ENCODE measurements around the gene TTLL12.

TTLL12 gene

GRCh38 chr22:43213962-43214361 is 27.0 kb upstream of the TTLL12 start:
- no peak for DNase-seq (ENCODE audit: low read depth, low spot score)

GRCh38 chr22:43213051-43213450 is 26.1 kb upstream of the TTLL12 start:
- no peak for DNase-seq (ENCODE audit: low read depth, low spot score)

- DNase-seq (ENCODE audit: low read depth, low spot score): no peak
Measured at GRCh38 chr22:43212434-43212952, 25.6 kb upstream of the TTLL12 start.

GRCh38 chr22:43211941-43212433 is 25.1 kb upstream of the TTLL12 start:
- no peak for DNase-seq (ENCODE audit: low read depth, low spot score)

- DNase-seq (ENCODE audit: low read depth, low spot score): no peak
Measured at GRCh38 chr22:43210631-43211515, 23.9 kb upstream of the TTLL12 start.

GRCh38 chr22:43209971-43210370 is 23.0 kb upstream of the TTLL12 start:
- DNase-seq (ENCODE audit: low read depth, low spot score): no peak

- DNase-seq (ENCODE audit: low read depth, low spot score): no peak
Measured at GRCh38 chr22:43209523-43209890, 22.6 kb upstream of the TTLL12 start.

GRCh38 chr22:43208703-43209522 is 22.0 kb upstream of the TTLL12 start:
- DNase-seq (ENCODE audit: low read depth, low spot score): no peak

GRCh38 chr22:43207849-43208702 is 21.1 kb upstream of the TTLL12 start:
- DNase-seq (ENCODE audit: low read depth, low spot score): no peak

- DNase-seq (ENCODE audit: low read depth, low spot score): no peak
Measured at GRCh38 chr22:43207386-43207785, 20.5 kb upstream of the TTLL12 start.

- no peak for DNase-seq (ENCODE audit: low read depth, low spot score)
Measured at GRCh38 chr22:43206509-43207161, 19.7 kb upstream of the TTLL12 start.

GRCh38 chr22:43205748-43206508 is 19.0 kb upstream of the TTLL12 start:
- DNase-seq (ENCODE audit: low read depth, low spot score): no peak

GRCh38 chr22:43205261-43205691 is 18.3 kb upstream of the TTLL12 start:
- no peak for DNase-seq (ENCODE audit: low read depth, low spot score)

GRCh38 chr22:43203471-43203981 is 16.6 kb upstream of the TTLL12 start:
- no peak for DNase-seq (ENCODE audit: low read depth, low spot score)

- no peak for DNase-seq (ENCODE audit: low read depth, low spot score)
Measured at GRCh38 chr22:43202756-43203410, 15.9 kb upstream of the TTLL12 start.

- DNase-seq (ENCODE audit: low read depth, low spot score): no peak
Measured at GRCh38 chr22:43202326-43202725, 15.4 kb upstream of the TTLL12 start.

GRCh38 chr22:43201486-43202219 is 14.7 kb upstream of the TTLL12 start:
- no peak for DNase-seq (ENCODE audit: low read depth, low spot score)

GRCh38 chr22:43200555-43200954 is 13.6 kb upstream of the TTLL12 start:
- DNase-seq (ENCODE audit: low read depth, low spot score): no peak

GRCh38 chr22:43200031-43200430 is 13.1 kb upstream of the TTLL12 start:
- DNase-seq (ENCODE audit: low read depth, low spot score): no peak
